ENCODE measurements around the gene CNOT3. TPM values are rescaled to one million over a fixed set of nuclear protein-coding genes. Genes with fewer than 3 reads are reported as not detected.

CNOT3 gene
- total and polyA plus RNA-seq, 9 of the 15 experiments (the other 6 are each of a cell fraction or from before 2014, with no cell fraction given), result 0.27 to 60.4 (median 9.9) TPM

DNA sequence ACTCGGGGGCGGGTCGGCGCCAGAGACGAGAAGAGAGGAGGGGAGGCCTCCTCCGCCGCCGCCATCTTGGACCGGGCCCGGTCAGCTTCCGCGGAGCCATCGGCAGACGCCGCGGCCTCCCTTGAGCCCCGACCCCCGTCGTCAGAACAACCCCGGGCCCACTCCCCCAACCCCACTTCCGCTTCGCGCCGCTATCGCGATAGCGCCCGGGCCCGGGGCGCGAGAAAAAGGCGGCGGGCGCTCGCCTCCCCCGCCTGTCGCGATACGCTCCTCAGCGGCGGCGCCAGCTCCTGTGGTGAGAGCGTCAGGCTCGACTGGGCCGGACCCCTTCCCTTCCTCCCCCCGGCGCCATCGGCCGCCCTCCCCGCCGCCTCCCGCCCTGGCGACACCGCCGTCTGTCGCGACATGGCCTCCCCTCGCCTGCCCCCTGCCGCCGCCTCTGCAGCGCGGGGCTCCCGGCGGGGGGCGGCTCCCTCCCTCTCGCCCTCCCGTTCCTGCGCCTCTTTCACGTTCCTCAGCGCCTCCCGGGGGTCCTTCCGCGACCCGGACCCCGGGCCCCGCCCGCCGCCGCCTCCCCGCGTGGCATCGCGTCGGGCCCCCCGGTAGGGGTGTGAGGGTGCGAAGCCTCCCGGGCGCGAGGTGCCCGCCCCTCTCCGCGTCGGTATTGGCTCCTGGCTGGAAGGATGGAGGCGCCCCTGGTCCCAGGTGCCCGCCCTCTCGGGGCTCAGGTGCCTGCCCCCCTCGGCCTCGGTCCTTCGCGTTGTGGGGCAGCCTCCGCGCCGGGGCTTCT is at the start of gene CNOT3 (continued):
- TF ChIP-seq, protein P1, sequence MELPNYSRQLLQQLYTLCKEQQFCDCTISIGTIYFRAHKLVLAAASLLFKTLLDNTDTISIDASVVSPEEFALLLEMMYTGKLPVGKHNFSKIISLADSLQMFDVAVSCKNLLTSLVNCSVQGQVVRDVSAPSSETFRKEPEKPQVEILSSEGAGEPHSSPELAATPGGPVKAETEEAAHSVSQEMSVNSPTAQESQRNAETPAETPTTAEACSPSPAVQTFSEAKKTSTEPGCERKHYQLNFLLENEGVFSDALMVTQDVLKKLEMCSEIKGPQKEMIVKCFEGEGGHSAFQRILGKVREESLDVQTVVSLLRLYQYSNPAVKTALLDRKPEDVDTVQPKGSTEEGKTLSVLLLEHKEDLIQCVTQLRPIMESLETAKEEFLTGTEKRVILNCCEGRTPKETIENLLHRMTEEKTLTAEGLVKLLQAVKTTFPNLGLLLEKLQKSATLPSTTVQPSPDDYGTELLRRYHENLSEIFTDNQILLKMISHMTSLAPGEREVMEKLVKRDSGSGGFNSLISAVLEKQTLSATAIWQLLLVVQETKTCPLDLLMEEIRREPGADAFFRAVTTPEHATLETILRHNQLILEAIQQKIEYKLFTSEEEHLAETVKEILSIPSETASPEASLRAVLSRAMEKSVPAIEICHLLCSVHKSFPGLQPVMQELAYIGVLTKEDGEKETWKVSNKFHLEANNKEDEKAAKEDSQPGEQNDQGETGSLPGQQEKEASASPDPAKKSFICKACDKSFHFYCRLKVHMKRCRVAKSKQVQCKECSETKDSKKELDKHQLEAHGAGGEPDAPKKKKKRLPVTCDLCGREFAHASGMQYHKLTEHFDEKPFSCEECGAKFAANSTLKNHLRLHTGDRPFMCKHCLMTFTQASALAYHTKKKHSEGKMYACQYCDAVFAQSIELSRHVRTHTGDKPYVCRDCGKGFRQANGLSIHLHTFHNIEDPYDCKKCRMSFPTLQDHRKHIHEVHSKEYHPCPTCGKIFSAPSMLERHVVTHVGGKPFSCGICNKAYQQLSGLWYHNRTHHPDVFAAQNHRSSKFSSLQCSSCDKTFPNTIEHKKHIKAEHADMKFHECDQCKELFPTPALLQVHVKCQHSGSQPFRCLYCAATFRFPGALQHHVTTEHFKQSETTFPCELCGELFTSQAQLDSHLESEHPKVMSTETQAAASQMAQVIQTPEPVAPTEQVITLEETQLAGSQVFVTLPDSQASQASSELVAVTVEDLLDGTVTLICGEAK (IDR thresholded peaks at IDR 0.05), result no peak
- TF ChIP-seq, protein P1 (CRISPR knock-in tag; IDR thresholded peaks at IDR 0.05), result no peak
- TF ChIP-seq SUPT5H (IDR thresholded peaks at IDR 0.05) (peak; percentile 79), CBX2 (IDR thresholded peaks at IDR 0.05; ENCODE audit: insufficient read depth, low read length, poor library complexity, severe bottlenecking) (peak; percentile 79), SMC3 (conservative IDR thresholded peaks at IDR 0.05; ENCODE audit: insufficient read depth, low read depth, low read length) (no peak), KLF1 (tag; IDR thresholded peaks at IDR 0.05) (no peak), ZNF592 (IDR thresholded peaks at IDR 0.05) (no peak), ZNF174 (CRISPR knock-in tag; IDR thresholded peaks at IDR 0.05) (no peak), RBBP5 (IDR thresholded peaks at IDR 0.05; ENCODE audit: borderline replicate concordance, insufficient read depth, low read length, poor library complexity, severe bottlenecking) (peak; percentile 49), GABPA (tag; conservative IDR thresholded peaks at IDR 0.05; ENCODE audit: low read depth) (peak; percentile 11; the same call in 1 of the 2 replicates), SMARCA4 (IDR thresholded peaks at IDR 0.05) (no peak), PHTF2 (CRISPR knock-in tag; IDR thresholded peaks at IDR 0.05) (no peak), HNRNPK (IDR thresholded peaks at IDR 0.05; ENCODE audit: low read depth, low read length, poor library complexity, severe bottlenecking) (peak; percentile 24), FOSL1 (tag; conservative IDR thresholded peaks at IDR 0.05) (no peak)

Measured in K562 (cell line).